Mammary epithelial cell (primary cell): ENCODE results near the gene RAB15.
"Not testable (repeated sequence)": the region's sequence is repeated elsewhere in the genome, so short reads cannot be mapped to it uniquely, and the experiment has no call there.

Source experiments
- CTCF ChIP-seq, 2 donors: IDR thresholded peaks in 1 of 2; conservative IDR thresholded peaks in 1 of 2; 2 replicates each; pipeline ENCODE4 v1.5.1; 2011 to 2012; ENCODE audit warnings: inconsistent platforms in 2 of 2, low read length in 2 of 2, mild to moderate bottlenecking in 2 of 2, control low read depth in 1 of 2, low read depth in 1 of 2; ENCODE audit not compliant: insufficient read depth in 1 of 2; ENCODE audit errors: extremely low read depth in 1 of 2
- EZH2 ChIP-seq: IDR thresholded peaks from 2 replicates; pipeline ENCODE4 v1.6.1; 2012; ENCODE audit warnings: low read length, inconsistent platforms, borderline replicate concordance

GRCh38 chr14:64913477-64913876 lies 58.7 kb downstream of the RAB15 start:
- TF ChIP-seq CTCF (conservative IDR thresholded peaks at IDR 0.05 in 1 of 2, IDR thresholded peaks at IDR 0.05 in 1 of 2; ENCODE audit: extremely low read depth in 1 of 2, insufficient read depth in 1 of 2, low read depth in 1 of 2, low read length in 2 of 2); EZH2: not testable (repeated sequence)
